K562 (cell line): ENCODE results near the gene PRRT2. TPM values are rescaled to one million over a fixed set of nuclear protein-coding genes. Genes with fewer than 3 reads are reported as not detected.
A peak's percentile ranks its signal among the peaks of the same experiment; 100 is the strongest.

ENCODE experiments used
- ATF7 ChIP-seq: fragments of 450-650 bp; IDR thresholded peaks from 2 replicates; pipeline ENCODE4 v1.7.1; 2014; ENCODE audit warnings: mild to moderate bottlenecking, moderate library complexity
- CREM ChIP-seq: IDR thresholded peaks from 2 replicates; pipeline ENCODE4 v1.6.1; 2014; ENCODE audit warnings: antibody characterized with exemption, low read depth
- CTBP1 ChIP-seq: fragments of 450-650 bp; IDR thresholded peaks from 2 replicates; pipeline ENCODE4 v1.6.1; 2016; ENCODE audit warnings: borderline replicate concordance
- CXXC5 ChIP-seq: fragments of 250-450 bp; sonication (Bioruptor Pico); IDR thresholded peaks from 2 replicates; pipeline ENCODE4 v1.8.0; 2022; ENCODE audit warnings: inconsistent platforms, mild to moderate bottlenecking, moderate library complexity
- HCFC1 ChIP-seq: IDR thresholded peaks from 2 replicates; pipeline ENCODE4 v1.6.1; 2012; ENCODE audit warnings: low read depth, low read length, improper control_type of control experiment
- MBD1 ChIP-seq: fragments of 250-450 bp; sonication (Bioruptor Pico); IDR thresholded peaks from 2 replicates; pipeline ENCODE4 v1.8.0; 2022; ENCODE audit warnings: inconsistent platforms
- POLR2A ChIP-seq: fragments of 450-650 bp; conservative IDR thresholded peaks from 2 replicates; pipeline ENCODE4 v1.6.1; 2016
- RBFOX2 ChIP-seq: fragments of 200-400 bp; formaldehyde crosslinking; IDR thresholded peaks from 2 replicates; pipeline ENCODE4 v1.6.1; 2017; ENCODE audit warnings: low read depth, mild to moderate bottlenecking, low read length, moderate library complexity
- RUNX1 ChIP-seq: sonication (generic); IDR thresholded peaks from 2 replicates; pipeline ENCODE4 v1.6.1; 2016; ENCODE audit warnings: antibody characterized with exemption, low read depth
- TRIM28 ChIP-seq: fragments of 450-650 bp; IDR thresholded peaks from 2 replicates; pipeline ENCODE4 v1.6.1; 2017
- UBTF ChIP-seq, 2 experiments: IDR thresholded peaks; 2 replicates each; pipeline ENCODE4 v1.6.1; 2012; ENCODE audit warnings: improper control_type of control experiment in 2 of 2, low read depth in 2 of 2, low read length in 2 of 2, borderline replicate concordance in 1 of 2
- YY1 ChIP-seq, 3 experiments: IDR thresholded peaks; 2 replicates each; pipeline ENCODE4 v1.6.1; 2011; ENCODE audit warnings: low read length in 2 of 3, mild to moderate bottlenecking in 2 of 3, moderate library complexity in 2 of 3, borderline replicate concordance in 1 of 3, control low read depth in 1 of 3, low read depth in 1 of 3; ENCODE audit not compliant: insufficient read depth in 3 of 3, insufficient replicate concordance in 2 of 3, control insufficient read depth in 1 of 3, insufficient read length in 1 of 3; ENCODE audit errors: extremely low read depth in 1 of 3
- ZBTB33 ChIP-seq: sonication (generic); formaldehyde crosslinking; IDR thresholded peaks from 2 replicates; pipeline ENCODE4 v1.8.1; 2023; ENCODE audit warnings: mild to moderate bottlenecking, missing genetic modification reagents
- ZNF217 ChIP-seq: sonication (generic); formaldehyde crosslinking; IDR thresholded peaks from 2 replicates; pipeline ENCODE4 v1.8.0; 2022; ENCODE audit warnings: mild to moderate bottlenecking, missing genetic modification reagents
- ZNF644 ChIP-seq: fragments of 200-800 bp; sonication (Bioruptor generic); IDR thresholded peaks from 2 replicates; pipeline ENCODE4 v1.6.1; 2016; ENCODE audit warnings: low read depth, missing genetic modification characterization, missing compliant biosample characterization
- polyA plus RNA-seq, 8 experiments: library from polyadenylated mRNA; depleted of rRNA in 4 of 8; stranded (reverse) in 5 of 8; unstranded in 3 of 8; fragments of >200 nt; fragmentation: Nextera tagmentation in 2 of 8; fragmentation: Illumina TruSeq in 1 of 8; extraction: Ambion mirVana in 2 of 8; extraction: Trizol in 1 of 8; gene quantifications; 2 replicates each; pipeline versions ENCODE4 v1.2.1 to v1.2.3, GENCODE V29; 2011 to 2014; ENCODE audit warnings: inconsistent platforms in 1 of 8, missing spikeins in 1 of 8
- total RNA-seq, 7 experiments: library from RNA; depleted of rRNA in 6 of 7; stranded (reverse); fragments of >200 nt in 6 of 7; fragmentation: Illumina TruSeq in 2 of 7; extraction: Trizol in 2 of 7; gene quantifications; 2 replicates each; pipeline versions ENCODE4 v1.2.1 to v1.2.3, GENCODE V29; 2011 to 2021; ENCODE audit warnings: low replicate concordance in 1 of 7
- TF ChIP-seq, protein P1 (sequence below): sonication (generic); formaldehyde crosslinking; IDR thresholded peaks from 2 replicates; pipeline ENCODE4 v1.8.1; 2023; ENCODE audit warnings: missing genetic modification reagents, mild to moderate bottlenecking, borderline replicate concordance

Gene PRRT2
- total and polyA plus RNA-seq, 9 of the 15 experiments (the other 6 are each of a cell fraction or from before 2014, with no cell fraction given): 0.11 to 1.0 (median 0.42) TPM; not detected in 2

GRCh38 chr16:29784901-29785500 lies 27.0 kb upstream of the PRRT2 start (continued):
- TF ChIP-seq ZBTB33: peak; percentile 88
- TF ChIP-seq, protein P1, sequence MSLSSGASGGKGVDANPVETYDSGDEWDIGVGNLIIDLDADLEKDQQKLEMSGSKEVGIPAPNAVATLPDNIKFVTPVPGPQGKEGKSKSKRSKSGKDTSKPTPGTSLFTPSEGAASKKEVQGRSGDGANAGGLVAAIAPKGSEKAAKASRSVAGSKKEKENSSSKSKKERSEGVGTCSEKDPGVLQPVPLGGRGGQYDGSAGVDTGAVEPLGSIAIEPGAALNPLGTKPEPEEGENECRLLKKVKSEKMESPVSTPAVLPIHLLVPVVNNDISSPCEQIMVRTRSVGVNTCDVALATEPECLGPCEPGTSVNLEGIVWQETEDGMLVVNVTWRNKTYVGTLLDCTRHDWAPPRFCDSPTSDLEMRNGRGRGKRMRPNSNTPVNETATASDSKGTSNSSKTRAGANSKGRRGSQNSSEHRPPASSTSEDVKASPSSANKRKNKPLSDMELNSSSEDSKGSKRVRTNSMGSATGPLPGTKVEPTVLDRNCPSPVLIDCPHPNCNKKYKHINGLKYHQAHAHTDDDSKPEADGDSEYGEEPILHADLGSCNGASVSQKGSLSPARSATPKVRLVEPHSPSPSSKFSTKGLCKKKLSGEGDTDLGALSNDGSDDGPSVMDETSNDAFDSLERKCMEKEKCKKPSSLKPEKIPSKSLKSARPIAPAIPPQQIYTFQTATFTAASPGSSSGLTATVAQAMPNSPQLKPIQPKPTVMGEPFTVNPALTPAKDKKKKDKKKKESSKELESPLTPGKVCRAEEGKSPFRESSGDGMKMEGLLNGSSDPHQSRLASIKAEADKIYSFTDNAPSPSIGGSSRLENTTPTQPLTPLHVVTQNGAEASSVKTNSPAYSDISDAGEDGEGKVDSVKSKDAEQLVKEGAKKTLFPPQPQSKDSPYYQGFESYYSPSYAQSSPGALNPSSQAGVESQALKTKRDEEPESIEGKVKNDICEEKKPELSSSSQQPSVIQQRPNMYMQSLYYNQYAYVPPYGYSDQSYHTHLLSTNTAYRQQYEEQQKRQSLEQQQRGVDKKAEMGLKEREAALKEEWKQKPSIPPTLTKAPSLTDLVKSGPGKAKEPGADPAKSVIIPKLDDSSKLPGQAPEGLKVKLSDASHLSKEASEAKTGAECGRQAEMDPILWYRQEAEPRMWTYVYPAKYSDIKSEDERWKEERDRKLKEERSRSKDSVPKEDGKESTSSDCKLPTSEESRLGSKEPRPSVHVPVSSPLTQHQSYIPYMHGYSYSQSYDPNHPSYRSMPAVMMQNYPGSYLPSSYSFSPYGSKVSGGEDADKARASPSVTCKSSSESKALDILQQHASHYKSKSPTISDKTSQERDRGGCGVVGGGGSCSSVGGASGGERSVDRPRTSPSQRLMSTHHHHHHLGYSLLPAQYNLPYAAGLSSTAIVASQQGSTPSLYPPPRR: 0 out of 2 replicates have a peak, but pooled peaks have one; percentile 53
- TF ChIP-seq ZNF644 (tag): no peak
- TF ChIP-seq POLR2A: no peak
- peak; percentile 27 to 78 (median 72) for TF ChIP-seq YY1 (IDR thresholded peaks at IDR 0.05; ENCODE audit: borderline replicate concordance in 1 of 3, control insufficient read depth in 1 of 3, extremely low read depth in 1 of 3, insufficient read depth in 3 of 3, insufficient read length in 1 of 3, insufficient replicate concordance in 2 of 3, low read depth in 1 of 3, low read length in 2 of 3)
- peak; percentile 41; the same call in 1 of the 2 replicates for TF ChIP-seq ATF7
- peak; percentile 52 for TF ChIP-seq RBFOX2
- peak in 1 of 2 experiments; percentile 84; a peak in 2 of 4 replicates for TF ChIP-seq UBTF (IDR thresholded peaks at IDR 0.05; ENCODE audit: borderline replicate concordance in 1 of 2, low read depth in 2 of 2, low read length in 2 of 2)
- no peak for TF ChIP-seq ZNF217
- peak; percentile 78 for TF ChIP-seq CXXC5 (CRISPR knock-in tag)
- TF ChIP-seq MBD1 (CRISPR knock-in tag): peak; percentile 65; the same call in 1 of the 2 replicates
- no peak for TF ChIP-seq RUNX1
- peak; percentile 60; the same call in 1 of the 2 replicates for TF ChIP-seq CTBP1
- TF ChIP-seq TRIM28: peak; percentile 84; the same call in 1 of the 2 replicates
- 0 out of 2 replicates have a peak, but pooled peaks have one; percentile 29 for TF ChIP-seq HCFC1
- TF ChIP-seq CREM: peak; percentile 84
